Cardiac muscle cell (in vitro differentiated cells and primary cell): Measurements from ENCODE around the gene FAM43B. TPM values are rescaled to one million over a fixed set of nuclear protein-coding genes. Genes with fewer than 3 reads are reported as not detected.

ENCODE experiments used
- DNase-seq, 2 donors: peaks; one replicate each; pipeline versions ENCODE4 v3.0.0 to v3.0.0-alpha.2; 2010 to 2017; ENCODE audit warnings: low read depth in 1 of 2, low spot score in 1 of 2
- H3K27ac ChIP-seq: fragments of 200-600 bp; sonication (generic); 2 replicates; pipeline ENCODE4 v1.5.1; 2016
- H3K27me3 ChIP-seq: fragments of 200-600 bp; sonication (generic); 2 replicates; pipeline ENCODE4 v1.6.0; 2016; ENCODE audit warnings: control low read depth
- H3K36me3 ChIP-seq: fragments of 200-600 bp; sonication (generic); 2 replicates; pipeline ENCODE4 v1.5.1; 2016; ENCODE audit warnings: control low read depth
- H3K4me1 ChIP-seq: fragments of 200-600 bp; sonication (generic); 2 replicates; pipeline ENCODE4 v1.8.1; 2017; ENCODE audit warnings: low read depth, mild to moderate bottlenecking, mixed run types
- H3K4me3 ChIP-seq: fragments of 200-600 bp; sonication (generic); 2 replicates; pipeline ENCODE4 v1.5.1; 2016; ENCODE audit warnings: mild to moderate bottlenecking
- H3K9me3 ChIP-seq: fragments of 200-600 bp; sonication (generic); 2 replicates; pipeline ENCODE4 v1.5.1; 2017; ENCODE audit warnings: low read depth, mild to moderate bottlenecking, control low read depth
- polyA plus RNA-seq: library from polyadenylated mRNA; unstranded; fragments of >200 nt; fragmentation: Nextera tagmentation; extraction: Ambion mirVana; gene quantifications from 2 replicates; pipeline ENCODE4 v1.2.1, GENCODE V29; 2016
- total RNA-seq: library from RNA; depleted of rRNA; stranded (reverse); fragments of >200 nt; gene quantifications from 2 replicates; pipeline ENCODE4 v1.2.3, GENCODE V29; 2016
- TF ChIP-seq, protein P1 (sequence below): IDR thresholded peaks from 2 replicates; pipeline ENCODE4 v1.5.1; 2012; ENCODE audit warnings: low read depth, mild to moderate bottlenecking, low read length

The FAM43B gene
- total and polyA plus RNA-seq, 2 experiments from 2014 or later, result 3.8 to 7.6 TPM

DNA sequence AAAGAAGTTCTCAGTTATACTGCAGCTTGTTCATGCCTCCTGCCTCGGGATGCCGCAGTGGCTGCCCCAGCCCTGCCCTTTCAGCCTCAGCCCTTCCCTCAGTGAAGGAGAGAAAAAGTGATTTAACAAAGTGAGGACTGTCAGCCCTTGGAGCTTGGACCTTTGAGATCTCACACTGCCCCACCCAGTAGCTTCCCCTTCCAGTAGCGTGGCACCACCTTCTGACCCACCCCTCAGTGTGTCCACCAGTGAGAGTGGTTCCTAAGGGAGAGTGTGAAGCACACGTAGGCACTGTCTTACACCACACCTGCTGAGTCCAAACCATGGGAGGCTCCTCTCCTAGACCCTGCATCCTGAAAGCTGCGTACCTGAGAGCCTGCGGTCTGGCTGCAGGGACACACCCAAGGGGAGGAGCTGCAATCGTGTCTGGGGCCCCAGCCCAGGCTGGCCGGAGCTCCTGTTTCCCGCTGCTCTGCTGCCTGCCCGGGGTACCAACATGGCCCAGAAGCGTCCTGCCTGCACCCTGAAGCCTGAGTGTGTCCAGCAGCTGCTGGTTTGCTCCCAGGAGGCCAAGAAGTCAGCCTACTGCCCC, 36.4 kb downstream of the FAM43B start, which contains the start of gene CDA:
Gene CDA, plus strand, starts transcription at position 464 of the 592 bp plus-strand sequence. Its CDS starts 33 bp downstream, at position 497.
- no peaks in the 10 kb centered on the region for H3K9me3 ChIP-seq
- H3K27me3 ChIP-seq, result no peaks in the 10 kb centered on the region
- H3K27ac ChIP-seq, result no peak within 1 kb of the TSS
- no peak for DNase-seq
- TF ChIP-seq, protein P1, sequence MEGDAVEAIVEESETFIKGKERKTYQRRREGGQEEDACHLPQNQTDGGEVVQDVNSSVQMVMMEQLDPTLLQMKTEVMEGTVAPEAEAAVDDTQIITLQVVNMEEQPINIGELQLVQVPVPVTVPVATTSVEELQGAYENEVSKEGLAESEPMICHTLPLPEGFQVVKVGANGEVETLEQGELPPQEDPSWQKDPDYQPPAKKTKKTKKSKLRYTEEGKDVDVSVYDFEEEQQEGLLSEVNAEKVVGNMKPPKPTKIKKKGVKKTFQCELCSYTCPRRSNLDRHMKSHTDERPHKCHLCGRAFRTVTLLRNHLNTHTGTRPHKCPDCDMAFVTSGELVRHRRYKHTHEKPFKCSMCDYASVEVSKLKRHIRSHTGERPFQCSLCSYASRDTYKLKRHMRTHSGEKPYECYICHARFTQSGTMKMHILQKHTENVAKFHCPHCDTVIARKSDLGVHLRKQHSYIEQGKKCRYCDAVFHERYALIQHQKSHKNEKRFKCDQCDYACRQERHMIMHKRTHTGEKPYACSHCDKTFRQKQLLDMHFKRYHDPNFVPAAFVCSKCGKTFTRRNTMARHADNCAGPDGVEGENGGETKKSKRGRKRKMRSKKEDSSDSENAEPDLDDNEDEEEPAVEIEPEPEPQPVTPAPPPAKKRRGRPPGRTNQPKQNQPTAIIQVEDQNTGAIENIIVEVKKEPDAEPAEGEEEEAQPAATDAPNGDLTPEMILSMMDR, result no peak
- peaks cover 7% of the 10 kb centered on the region for H3K4me1 ChIP-seq
- no peak within 1 kb of the TSS for H3K4me3 ChIP-seq
- no peaks in the 10 kb centered on the region for H3K36me3 ChIP-seq

DNA sequence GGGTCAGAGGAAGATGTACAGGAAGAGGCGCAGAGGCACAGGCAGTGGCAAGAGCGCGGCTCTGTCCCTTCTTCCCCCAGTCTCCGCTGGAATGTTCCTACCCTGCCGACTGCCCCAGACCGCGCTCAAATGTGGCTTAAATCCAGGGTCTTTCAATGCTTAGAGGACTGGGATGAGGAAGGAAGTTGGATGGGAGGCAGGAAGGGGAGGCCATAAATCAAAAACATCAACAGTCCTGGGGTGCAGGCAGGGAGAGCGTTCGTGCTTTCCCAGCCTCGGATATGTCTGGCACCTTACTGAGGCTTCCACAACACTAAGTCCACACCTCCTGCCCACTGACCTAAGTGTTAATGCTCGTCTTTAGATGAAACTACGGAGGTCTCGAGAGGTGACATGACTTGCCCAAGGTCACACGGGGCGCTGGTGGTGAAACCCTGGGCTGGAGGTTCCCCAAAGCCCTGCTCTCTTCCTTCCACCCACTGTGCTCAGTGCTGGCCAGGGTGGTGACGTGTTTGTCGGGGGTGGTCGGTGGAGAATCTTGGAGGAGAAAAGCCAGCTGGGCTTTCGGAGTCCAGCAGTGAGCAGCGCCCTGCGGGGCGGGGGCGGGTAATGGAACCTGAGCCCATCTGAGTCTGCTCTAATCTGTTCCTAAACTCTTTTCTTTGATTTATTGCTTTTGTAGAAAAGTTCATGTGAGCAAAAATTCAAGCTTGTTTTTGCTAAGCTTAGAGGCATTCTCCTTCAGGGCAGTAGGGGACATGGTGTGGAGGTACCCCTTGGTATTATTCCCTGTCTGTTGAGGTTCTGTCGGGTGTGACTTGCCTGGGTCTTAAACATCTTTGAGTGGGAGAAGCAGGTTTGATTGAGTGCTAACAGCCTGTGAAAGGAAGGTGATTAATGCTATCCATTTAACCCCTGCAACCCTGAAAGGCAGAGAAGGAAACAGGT, 37.2 kb downstream of the FAM43B start:
- Histone ChIP-seq H3K4me1 (peaks cover 7% of the 10 kb centered on the region), H3K9me3 (no peaks in the 10 kb centered on the region), H3K27me3 (no peaks in the 10 kb centered on the region), H3K36me3 (no peaks in the 10 kb centered on the region), H3K27ac (no peak overlapping the region), H3K4me3 (no peak overlapping the region)
- TF ChIP-seq, protein P1, result no peak
- DNase-seq, result peak; percentile 27 to 64

DNA sequence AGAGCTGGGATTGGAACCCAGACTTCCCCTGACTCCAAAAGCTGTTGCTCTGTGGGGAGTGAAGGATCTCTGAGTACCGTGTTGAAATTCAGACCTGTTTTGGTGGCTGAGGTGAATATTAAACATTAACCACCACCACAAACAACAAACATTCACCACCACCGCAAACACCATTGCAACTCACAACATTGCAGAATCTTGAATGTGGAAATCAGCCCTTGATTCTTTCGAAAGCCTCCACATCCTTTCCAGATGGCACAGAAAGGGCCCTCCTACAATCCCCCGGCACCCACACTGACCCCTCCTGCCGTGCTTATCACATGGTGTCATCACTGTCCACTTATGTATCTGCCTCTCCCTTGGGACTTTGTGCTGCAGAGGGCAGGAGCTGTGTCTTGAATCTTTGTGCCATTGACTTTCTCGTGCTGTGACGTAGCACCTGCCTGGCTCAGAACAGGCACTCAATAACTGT, 38.0 kb downstream of the FAM43B start:
- peak in 1 of 2 donors; percentile 54 for DNase-seq

DNA sequence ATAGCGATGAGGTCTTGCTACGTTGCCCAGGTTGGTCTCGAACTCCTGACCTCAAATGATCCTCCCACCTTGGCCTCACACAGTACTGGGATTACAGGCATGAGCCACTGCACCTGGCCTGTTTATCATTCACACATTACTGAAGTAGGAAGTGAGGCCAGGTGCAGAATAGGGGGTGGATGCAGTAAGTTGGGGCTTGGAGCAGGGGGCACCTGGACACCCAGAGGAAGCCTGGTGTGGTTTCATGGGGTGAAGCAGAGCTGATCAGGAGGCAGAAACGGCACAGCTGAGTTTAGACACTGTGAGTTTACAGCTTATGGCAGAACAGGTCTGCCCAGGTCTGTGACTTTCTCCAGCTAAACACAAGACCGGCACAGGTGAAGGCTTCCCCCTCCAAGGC, 41.4 kb downstream of the FAM43B start:
- no peak for DNase-seq
- no peaks in the 10 kb centered on the region for H3K36me3 ChIP-seq
- peaks cover 7% of the 10 kb centered on the region for H3K4me1 ChIP-seq
- H3K27ac ChIP-seq, result no peak overlapping the region
- TF ChIP-seq, protein P1, result no peak
- H3K9me3 ChIP-seq, result no peaks in the 10 kb centered on the region
- no peaks in the 10 kb centered on the region for H3K27me3 ChIP-seq
- no peak overlapping the region for H3K4me3 ChIP-seq

More for the DNA sequence above, 38.0 kb downstream of the FAM43B start:
- Histone ChIP-seq H3K4me1 (peaks cover 7% of the 10 kb centered on the region), H3K4me3 (no peak overlapping the region), H3K27ac (no peak overlapping the region), H3K9me3 (no peaks in the 10 kb centered on the region), H3K27me3 (no peaks in the 10 kb centered on the region), H3K36me3 (no peaks in the 10 kb centered on the region)
- TF ChIP-seq, protein P1, result no peak

DNA sequence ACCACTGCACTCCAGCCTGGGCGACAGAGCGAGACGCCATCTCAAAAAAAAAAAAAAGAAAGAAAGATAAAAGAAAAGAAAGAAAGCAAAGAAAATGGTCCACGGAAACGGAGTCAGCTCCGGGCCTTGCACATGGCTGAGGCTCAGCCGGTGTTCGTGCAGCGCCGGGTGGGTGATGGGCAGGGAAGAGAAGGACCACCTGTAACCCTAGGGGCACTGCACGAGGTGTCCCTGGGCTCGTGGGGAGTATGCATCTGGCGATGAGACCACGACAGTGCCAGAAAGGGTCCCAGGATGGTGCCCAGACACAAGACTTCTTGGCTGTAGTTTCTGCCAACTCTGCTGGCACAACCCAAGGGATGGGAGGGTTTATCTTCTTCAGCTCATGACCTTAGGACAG, 42.4 kb downstream of the FAM43B start:
- TF ChIP-seq, protein P1, result no peak
- no peak for DNase-seq
- no peaks in the 10 kb centered on the region for H3K36me3 ChIP-seq
- no peaks in the 10 kb centered on the region for H3K27me3 ChIP-seq
- no peak overlapping the region for H3K4me3 ChIP-seq
- no peaks in the 10 kb centered on the region for H3K9me3 ChIP-seq
- peaks cover 7% of the 10 kb centered on the region for H3K4me1 ChIP-seq
- no peak overlapping the region for H3K27ac ChIP-seq
